GM19240 (cell line): ENCODE results near the gene TIGD1.
"Not testable (repeated sequence)": the region's sequence is repeated elsewhere in the genome, so short reads cannot be mapped to it uniquely, and the experiment has no call there.

ENCODE experiments used
- DNase-seq: peaks from one replicate; pipeline ENCODE4 v3.0.0; 2011; ENCODE audit warnings: low spot score; ENCODE audit not compliant: insufficient read length

TIGD1 gene

GRCh38 chr2:232570481-232570880, 20.1 kb upstream of the TIGD1 start:
- DNase-seq: not testable (repeated sequence)

- no peak for DNase-seq
These were observed 19.2 kb upstream of the TIGD1 start for GRCh38 chr2:232569541-232569940.

GRCh38 chr2:232568161-232568560, 17.8 kb upstream of the TIGD1 start:
- DNase-seq: no peak

GRCh38 chr2:232567721-232568120, 17.4 kb upstream of the TIGD1 start:
- DNase-seq: no peak

- DNase-seq: no peak
These were observed 13.2 kb upstream of the TIGD1 start for GRCh38 chr2:232563580-232563979.

- DNase-seq: no peak
These were observed 12.3 kb upstream of the TIGD1 start for GRCh38 chr2:232562515-232563151.

GRCh38 chr2:232556426-232556825, 6.1 kb upstream of the TIGD1 start:
- DNase-seq: no peak

GRCh38 chr2:232551776-232552175, 1.4 kb upstream of the TIGD1 start:
- no peak for DNase-seq

- DNase-seq: no peak
These were observed 887 bp upstream of the TIGD1 start for GRCh38 chr2:232551250-232551638.

- no peak for DNase-seq
These were observed 553 bp downstream of the TIGD1 start for GRCh38 chr2:232549655-232550353.

- DNase-seq: no peak
These were observed 2.4 kb downstream of the TIGD1 start for GRCh38 chr2:232547991-232548390.

- no peak for DNase-seq
These were observed 4.6 kb downstream of the TIGD1 start for GRCh38 chr2:232545511-232546375.

- no peak for DNase-seq
These were observed 5.7 kb downstream of the TIGD1 start for GRCh38 chr2:232544674-232545073.

- DNase-seq: no peak
These were observed 6.3 kb downstream of the TIGD1 start for GRCh38 chr2:232543928-232544631.

GRCh38 chr2:232543491-232543890, 6.9 kb downstream of the TIGD1 start:
- no peak for DNase-seq

GRCh38 chr2:232542715-232543467, 7.5 kb downstream of the TIGD1 start:
- DNase-seq: no peak

- no peak for DNase-seq
These were observed 8.2 kb downstream of the TIGD1 start for GRCh38 chr2:232541961-232542714.

- DNase-seq: no peak
These were observed 9.0 kb downstream of the TIGD1 start for GRCh38 chr2:232541195-232541960.

- DNase-seq: no peak
These were observed 9.8 kb downstream of the TIGD1 start for GRCh38 chr2:232540441-232541041.
